ENCODE measurements around the gene C1orf226.

Gene C1orf226

GRCh38 chr1:162386292-162387225, 5.0 kb downstream of the C1orf226 start:
- DNase-seq, result no peak

GRCh38 chr1:162387226-162388082, 5.9 kb downstream of the C1orf226 start:
- DNase-seq, result no peak

- no peak for DNase-seq
These were observed 6.6 kb downstream of the C1orf226 start for GRCh38 chr1:162388083-162388594.

- no peak for DNase-seq
These were observed 7.1 kb downstream of the C1orf226 start for GRCh38 chr1:162388615-162389014.

GRCh38 chr1:162389021-162389818, 7.7 kb downstream of the C1orf226 start:
- DNase-seq, result peak; percentile 49

- DNase-seq, result no peak
These were observed 8.4 kb downstream of the C1orf226 start for GRCh38 chr1:162389971-162390370.

GRCh38 chr1:162390396-162391185, 9.1 kb downstream of the C1orf226 start:
- DNase-seq, result no peak

- DNase-seq, result no peak
These were observed 10.4 kb downstream of the C1orf226 start for GRCh38 chr1:162391790-162392563.

- no peak for DNase-seq
These were observed 14.8 kb downstream of the C1orf226 start for GRCh38 chr1:162396201-162396906.

GRCh38 chr1:162397039-162397448, 15.5 kb downstream of the C1orf226 start:
- no peak for DNase-seq

GRCh38 chr1:162397943-162398560, 16.5 kb downstream of the C1orf226 start:
- DNase-seq, result no peak

- no peak for DNase-seq
These were observed 17.6 kb downstream of the C1orf226 start for GRCh38 chr1:162398999-162399580.

GRCh38 chr1:162400790-162401355, 19.3 kb downstream of the C1orf226 start:
- DNase-seq, result no peak

- DNase-seq, result no peak
These were observed 23.1 kb downstream of the C1orf226 start for GRCh38 chr1:162404550-162405160.

- DNase-seq, result no peak
These were observed 24.3 kb downstream of the C1orf226 start for GRCh38 chr1:162405800-162406199.

- no peak for DNase-seq
These were observed 25.3 kb downstream of the C1orf226 start for GRCh38 chr1:162406811-162407210.

- no peak for DNase-seq
These were observed 26.0 kb downstream of the C1orf226 start for GRCh38 chr1:162407539-162407938.

GRCh38 chr1:162412002-162412401, 30.5 kb downstream of the C1orf226 start, which contains the start of gene SH2D1B:
Gene SH2D1B, minus strand, starts transcription at chr1:162412136. Its CDS starts 120 bp downstream, at chr1:162412016.
- no peak for DNase-seq
